Left lobe of liver (tissue), 2 donors: ENCODE data around the gene MUC15. TPM values are rescaled to one million over a fixed set of nuclear protein-coding genes. Genes with fewer than 3 reads are reported as not detected.
"Not testable (repeated sequence)": the region's sequence is repeated elsewhere in the genome, so short reads cannot be mapped to it uniquely, and the experiment has no call there.

Source experiments
- ATAC-seq: fragments of 200-7000 bp; cut with Tn5 transposase; one replicate; pipeline ENCODE4 v1.9.1; 2020; ENCODE audit warnings: mild to moderate bottlenecking, moderate library complexity
- DNase-seq: peaks from one replicate; pipeline ENCODE4 v3.0.0-alpha.2; 2020; ENCODE audit warnings: low spot score
- total RNA-seq: library from RNA; stranded (reverse); gene quantifications from one replicate; pipeline ENCODE4 v1.2.1, GENCODE V29; 2021
- donor health status: DM: no; HTN: no; CAD: no; lungs with moderate emphysema.
- donor health status: DM: no; HTN: yes; CAD: no.

MUC15 gene
- total RNA-seq, result not detected

GRCh38 chr11:26571861-26572654, at the start of gene MUC15:
Gene MUC15 (minus strand): TSS chr11:26572263. CDS start chr11:26567094, 5,169 bp downstream.
- DNase-seq, result no peak
- no peak for ATAC-seq

DNA sequence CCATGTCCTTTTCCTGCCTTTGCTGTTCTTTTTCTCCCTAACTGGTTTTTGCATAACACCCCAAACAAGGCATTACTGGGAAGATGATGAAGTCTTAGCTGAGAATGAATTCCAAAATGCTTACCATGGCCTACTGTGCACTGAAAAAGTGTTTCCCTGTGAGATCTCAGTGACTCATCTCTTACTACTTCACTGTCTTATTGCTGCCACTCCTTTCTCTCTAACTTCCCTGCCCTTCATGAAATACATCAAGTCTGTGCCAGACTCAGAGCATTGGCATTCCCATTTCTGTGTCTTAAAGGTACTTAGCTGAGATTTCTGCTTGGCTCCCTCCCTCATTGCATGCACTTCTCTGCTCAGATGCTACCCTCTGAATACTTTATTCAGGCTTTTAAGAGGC, 49.1 kb upstream of the MUC15 start:
- no peak for ATAC-seq

DNA sequence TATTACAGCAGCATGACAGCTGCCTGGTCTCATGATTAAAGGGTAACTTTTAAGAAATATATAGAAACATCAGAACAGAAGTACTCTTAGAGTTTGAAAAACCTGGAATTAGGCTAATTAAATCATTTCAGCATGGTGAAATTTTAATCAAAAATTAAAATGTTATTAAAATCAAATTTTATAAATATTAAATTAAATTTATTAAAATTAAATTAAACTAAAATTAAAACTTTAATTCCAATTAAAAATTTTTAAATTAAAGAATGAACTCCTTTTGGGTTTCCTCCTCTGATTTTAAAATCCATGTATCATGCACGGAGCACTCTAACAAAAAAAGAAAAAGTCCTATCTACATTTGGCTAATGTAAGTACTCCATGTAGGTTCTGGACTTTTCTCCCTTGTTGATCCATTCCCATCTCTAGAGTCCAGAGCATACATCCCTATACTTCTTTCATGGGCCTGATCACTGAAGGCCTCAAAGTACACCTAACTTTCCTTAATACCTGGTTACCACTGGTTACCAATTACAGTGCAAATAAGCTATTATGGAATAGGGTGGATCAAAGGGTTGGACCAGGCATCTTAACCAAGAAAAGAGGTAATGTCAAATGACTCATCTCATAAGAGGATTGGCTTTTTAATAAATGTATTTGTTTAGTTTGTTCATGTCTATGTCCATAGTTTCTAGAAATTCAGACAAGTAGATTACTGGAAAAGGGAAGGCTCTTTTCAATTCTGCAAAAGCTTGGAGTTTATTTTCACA, 48.4 kb upstream of the MUC15 start:
- no peak for DNase-seq
- no peak for ATAC-seq

More for the DNA sequence above, 49.1 kb upstream of the MUC15 start:
- no peak for DNase-seq

- no peak for ATAC-seq
- no peak for DNase-seq
Observed at GRCh38 chr11:26618441-26618840, 46.4 kb upstream of the MUC15 start.

GRCh38 chr11:26613759-26614158, 41.7 kb upstream of the MUC15 start:
- ATAC-seq (no peak), DNase-seq (no peak)

- ATAC-seq (no peak), DNase-seq (no peak)
Observed at GRCh38 chr11:26608507-26609146, 36.6 kb upstream of the MUC15 start.

- DNase-seq, result no peak
- no peak for ATAC-seq
Observed at GRCh38 chr11:26607725-26608506, 35.9 kb upstream of the MUC15 start.

DNA sequence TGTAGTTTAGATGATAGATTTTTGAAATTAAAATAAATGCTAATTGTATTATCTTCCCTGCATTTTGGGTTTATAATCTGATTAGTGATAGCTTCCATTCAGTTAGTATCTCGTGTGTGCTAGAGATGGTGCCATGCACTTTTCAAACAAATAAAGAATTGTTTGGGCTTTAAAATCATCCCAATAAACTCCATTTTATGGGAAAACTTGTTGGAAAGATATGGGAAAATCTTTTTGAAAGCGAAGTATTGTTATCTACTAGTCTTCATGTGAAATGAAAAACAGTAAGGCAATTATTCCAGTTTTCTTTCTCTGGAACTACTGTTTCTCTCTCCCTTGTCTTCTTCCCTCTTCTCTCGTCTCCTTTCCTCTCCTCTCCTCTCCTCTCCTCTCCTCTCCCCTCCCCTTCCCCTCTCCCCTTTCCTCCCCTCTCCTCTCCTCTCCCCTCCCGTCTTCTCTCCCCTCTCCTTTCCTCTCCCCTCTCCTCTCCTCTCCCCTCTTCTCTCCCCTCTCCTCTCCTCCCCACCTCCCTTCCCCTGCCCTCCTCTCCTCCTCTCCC, 27.9 kb upstream of the MUC15 start:
- ATAC-seq, result no peak
- no peak for DNase-seq

DNA sequence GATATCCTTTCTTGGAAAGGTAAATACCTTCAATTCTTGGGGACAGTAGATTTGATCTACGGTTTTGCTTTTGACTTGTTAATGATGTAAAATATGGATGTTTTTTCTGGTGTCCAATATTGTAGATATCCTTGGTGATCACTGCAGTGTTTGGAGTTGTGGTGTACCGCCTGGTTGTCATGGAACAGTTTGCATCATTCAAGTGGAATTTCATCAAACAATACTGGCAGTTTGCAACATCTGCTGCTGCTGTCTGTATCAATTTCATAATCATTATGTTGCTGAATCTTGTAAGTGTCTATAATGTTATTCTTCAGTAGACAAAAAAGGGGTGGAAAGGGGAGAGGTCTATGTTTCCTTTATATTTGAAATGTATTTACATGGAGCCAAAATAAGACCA, 27.4 kb upstream of the MUC15 start:
- ATAC-seq (no peak), DNase-seq (no peak)

GRCh38 chr11:26597899-26598298, 25.8 kb upstream of the MUC15 start:
- DNase-seq (no peak), ATAC-seq (no peak)

- not testable (repeated sequence) for ATAC-seq, DNase-seq
Observed at GRCh38 chr11:26597049-26597689, 25.1 kb upstream of the MUC15 start.

DNA sequence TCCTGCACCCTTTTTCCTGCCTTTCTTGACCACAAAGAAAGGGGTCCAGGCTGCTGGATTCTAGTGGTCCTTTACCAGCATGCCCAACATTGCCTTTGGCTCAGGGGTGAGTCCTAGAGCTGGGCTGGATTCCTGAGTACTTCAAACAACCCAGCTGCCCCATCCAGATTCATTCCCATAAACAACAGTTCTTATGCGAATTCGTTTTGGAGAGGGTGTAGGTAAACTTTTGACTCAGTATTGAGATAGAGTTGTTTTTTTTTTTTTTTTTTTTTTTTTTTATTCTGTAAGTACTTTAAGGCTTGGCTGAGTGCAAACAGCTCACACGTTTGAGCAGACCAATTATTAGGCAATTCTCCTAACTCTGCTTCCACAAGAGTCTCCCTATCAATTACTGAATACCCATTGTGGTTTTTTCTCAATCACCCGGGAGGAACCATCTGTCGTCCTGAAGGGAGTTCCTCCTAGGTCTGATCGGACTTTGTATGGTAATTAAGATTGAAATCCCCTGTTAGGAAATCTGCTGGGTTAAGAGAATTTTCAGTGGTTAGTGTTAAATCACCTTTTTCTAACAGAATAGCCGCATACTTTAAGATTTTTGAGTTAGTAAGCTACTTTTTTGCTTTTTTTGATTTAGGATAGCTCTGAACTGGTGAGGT, 23.3 kb upstream of the MUC15 start:
- DNase-seq, ATAC-seq: not testable (repeated sequence)

DNA sequence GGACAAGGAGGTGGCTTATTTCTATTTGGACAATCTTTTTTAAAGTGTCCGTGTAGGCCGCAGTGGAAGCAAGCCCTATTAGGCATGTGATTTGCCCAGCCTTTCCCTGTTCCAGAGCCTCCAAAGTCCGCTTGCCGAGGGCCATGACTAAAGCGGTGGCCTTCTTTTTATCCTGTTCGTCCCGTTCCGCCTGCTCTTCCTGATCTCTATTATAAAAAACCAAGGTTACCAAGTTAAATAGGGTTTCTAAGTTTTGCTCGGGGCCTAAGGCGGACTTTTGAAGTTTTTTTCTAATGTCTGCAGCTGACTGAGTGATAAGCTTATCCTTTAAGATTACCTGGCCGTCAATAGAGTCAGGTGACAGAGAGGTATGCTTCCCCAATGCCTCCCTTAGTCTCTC, 21.6 kb upstream of the MUC15 start:
- DNase-seq (no peak), ATAC-seq (no peak)

- ATAC-seq (no peak), DNase-seq (no peak)
Observed at GRCh38 chr11:26587073-26587472, 15.0 kb upstream of the MUC15 start.

GRCh38 chr11:26584818-26585217, 12.8 kb upstream of the MUC15 start:
- DNase-seq, result no peak
- no peak for ATAC-seq

- ATAC-seq (no peak), DNase-seq (no peak)
Observed at GRCh38 chr11:26583550-26583949, 11.5 kb upstream of the MUC15 start.

DNA sequence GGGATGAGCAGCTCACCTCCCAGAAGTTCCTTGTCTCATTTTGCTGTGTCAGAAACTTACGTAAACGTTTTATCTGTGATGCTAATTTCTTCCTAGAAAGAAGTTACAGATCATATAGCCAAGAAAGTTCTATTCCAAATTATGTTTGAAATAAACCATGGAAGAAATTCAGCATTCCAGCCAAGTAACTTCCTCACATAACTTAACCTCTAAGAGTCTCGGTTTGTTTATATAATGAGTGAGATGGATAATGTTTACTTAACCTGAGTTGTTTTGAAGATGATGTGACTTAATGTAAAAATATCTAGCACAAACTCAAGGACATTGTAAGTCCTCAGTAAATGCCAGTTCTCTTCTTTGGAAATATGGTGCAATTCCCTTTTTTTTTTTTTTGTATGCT, 8.9 kb upstream of the MUC15 start:
- DNase-seq, result no peak

DNA sequence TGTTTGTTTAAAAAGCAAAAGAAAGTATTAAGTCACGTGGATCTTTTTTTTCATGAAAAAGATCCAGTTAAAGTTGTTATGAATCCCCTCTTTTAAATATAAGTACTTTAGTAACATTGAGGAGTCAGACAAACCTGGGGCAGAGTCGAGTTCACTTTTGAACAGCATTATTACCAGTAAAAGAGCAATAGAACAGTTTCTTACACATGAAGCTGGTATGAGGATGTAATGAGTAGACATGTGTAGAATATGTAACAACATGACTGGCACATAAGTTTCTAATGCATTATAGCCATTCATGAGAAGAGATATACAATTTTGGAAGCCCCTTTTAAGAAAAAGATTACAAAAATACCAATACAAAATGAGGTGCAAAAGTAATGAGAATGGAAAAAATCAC, 7.6 kb upstream of the MUC15 start:
- no peak for ATAC-seq
- DNase-seq, result no peak

More for the DNA sequence above, 8.9 kb upstream of the MUC15 start:
- ATAC-seq, result no peak

GRCh38 chr11:26578998-26579661, 7.1 kb upstream of the MUC15 start:
- ATAC-seq (no peak), DNase-seq (no peak)
